ENCODE results near the gene MCCC2.
"Not testable (repeated sequence)": the region's sequence is repeated elsewhere in the genome, so short reads cannot be mapped to it uniquely, and the experiment has no call there.

GRCh38 chr5:71577839-71578238 lies 9.3 kb upstream of the MCCC2 start:
- TF ChIP-seq CTCF, POLR2A (IDR thresholded peaks at IDR 0.05): not testable (repeated sequence)

All from thyroid gland (tissue), 4 donors.